Stomach (tissue), 19 donors: ENCODE data around the gene ZNF816. TPM values are rescaled to one million over a fixed set of nuclear protein-coding genes. Genes with fewer than 3 reads are reported as not detected.

ENCODE experiments used
- DNase-seq, 2 donors: peaks; one replicate each; pipeline versions ENCODE4 v3.0.0 to v3.0.0-alpha.2; 2013 to 2019
- H3K27ac ChIP-seq, 5 donors: fragments of 200-600 bp in 4 of 5; sonication (generic) in 4 of 5; one replicate each; pipeline ENCODE4 v1.5.1; 2013 to 2019; ENCODE audit warnings: mild to moderate bottlenecking in 1 of 5, moderate library complexity in 1 of 5
- H3K27me3 ChIP-seq, 3 donors: fragments of 200-600 bp; sonication (generic); one replicate each; pipeline ENCODE4 v1.5.1; 2017 to 2019; ENCODE audit warnings: mixed run types in 1 of 3
- H3K36me3 ChIP-seq, 4 donors: fragments of 200-600 bp; sonication (generic); 1 replicate in 3 of 4; 2 replicates in 1 of 4; pipeline ENCODE4 v1.5.1; 2016 to 2019
- H3K4me1 ChIP-seq, 4 donors: fragments of 200-600 bp; sonication (generic); one replicate each; pipeline ENCODE4 v1.5.1; 2016 to 2019
- H3K4me3 ChIP-seq, 4 donors: fragments of 200-600 bp; sonication (generic) in 3 of 4; one replicate each; pipeline ENCODE4 v1.5.1; 2016 to 2019; ENCODE audit warnings: mild to moderate bottlenecking in 1 of 4
- H3K9me3 ChIP-seq, 4 donors: fragments of 200-600 bp; sonication (generic); one replicate each; pipeline ENCODE4 v1.5.1; 2016 to 2019
- CTCF ChIP-seq, 7 experiments: fragments of 450-650 bp in 4 of 7; fragments of 200-600 bp in 3 of 7; sonication (generic) in 3 of 7; IDR thresholded peaks; one replicate each; pipeline ENCODE4 v1.5.1; 2016 to 2019; ENCODE audit warnings: antibody characterized with exemption in 7 of 7, control low read depth in 2 of 7, mild to moderate bottlenecking in 1 of 7
- EP300 ChIP-seq: sonication (generic); formaldehyde crosslinking; IDR thresholded peaks from one replicate; pipeline ENCODE4 v1.6.1; 2017; ENCODE audit warnings: antibody characterized with exemption
- POLR2A ChIP-seq, 4 donors: fragments of 450-650 bp; IDR thresholded peaks; one replicate each; pipeline ENCODE4 v1.6.1; 2016; ENCODE audit warnings: antibody characterized with exemption in 4 of 4, control low read depth in 2 of 4, mild to moderate bottlenecking in 1 of 4, moderate library complexity in 1 of 4
- POLR2AphosphoS5 ChIP-seq, 3 donors: sonication (generic); formaldehyde crosslinking; IDR thresholded peaks; one replicate each; pipeline ENCODE4 v1.6.1; 2016; ENCODE audit warnings: antibody characterized with exemption in 3 of 3
- WGBS, 5 donors: extraction: QIAGEN DNeasy Blood & Tissue Kit in 3 of 5; methylation state at CpG; one replicate each; pipeline versions ENCODE4 v1.1.5 to v1.1.7; 2013 to 2018; 5-methylcytosine and 5-hydroxymethylcytosine counted together
- intact Hi-C: fragments of 100-400 bp; cut with DNase I; formaldehyde crosslinking; loops from one replicate; pipeline ENCODE4 v1.15.1; 2023; ENCODE audit warnings: low total_unique reads
- long read RNA-seq, 10 donors: transcript quantifications; one replicate each; lab custom pipeline, GENCODE V29; 2026
- polyA plus RNA-seq, 3 donors: library from polyadenylated mRNA; stranded (reverse); fragments of 200-250 nt; gene quantifications; one replicate each; pipeline ENCODE4 v1.2.3, GENCODE V29; 2013
- total RNA-seq, 5 donors: library from RNA; depleted of rRNA; stranded (reverse); fragments of >200 nt; gene quantifications; one replicate each; pipeline versions ENCODE4 v1.1.0 to v1.2.3, GENCODE V29; 2014 to 2016
- donor health status: healthy with polysubstance abuse.
- donor health status: Bipolar disorder and iron deficiency.
- donor health status: healthy.

Gene ZNF816
- total RNA-seq (10 to 100 TPM in 4 of 5 donors, 1 to 10 TPM in 1; 2.9 to 41.4 (median 16.9) TPM), polyA plus RNA-seq (1 to 10 TPM; 3.2 to 4.0 (median 3.8) TPM)
- long read RNA-seq, donor 1, partial matches to known transcripts = 0 of 4 reads
- long read RNA-seq, donor 1, other reads (novel, unspliced or antisense) = 0 of 4 reads
- long read RNA-seq, donor 2, partial matches to known transcripts = 0 of 5 reads
- long read RNA-seq, donor 2, other reads (novel, unspliced or antisense) = 0 of 5 reads
- long read RNA-seq, donor 3, partial matches to known transcripts = 0 of 2 reads
- long read RNA-seq, donor 3, other reads (novel, unspliced or antisense) = 0 of 2 reads
- long read RNA-seq, donor 4 = 0 reads
- long read RNA-seq, donor 5, partial matches to known transcripts = 0 of 6 reads
- long read RNA-seq, donor 5, other reads (novel, unspliced or antisense) = 0 of 6 reads
- long read RNA-seq, donor 6, partial matches to known transcripts = 0 of 6 reads
- long read RNA-seq, donor 6, other reads (novel, unspliced or antisense) = 0 of 6 reads
- long read RNA-seq, donor 7, partial matches to known transcripts = 0 of 1 reads
- long read RNA-seq, donor 7, other reads (novel, unspliced or antisense) = 0 of 1 reads
- long read RNA-seq, donor 8, partial matches to known transcripts = 0 of 3 reads
- long read RNA-seq, donor 8, other reads (novel, unspliced or antisense) = 0 of 3 reads
- long read RNA-seq, donor 9, partial matches to known transcripts = 0 of 1 reads
- long read RNA-seq, donor 9, other reads (novel, unspliced or antisense) = 0 of 1 reads
- long read RNA-seq, donor 10, partial matches to known transcripts = 0 of 1 reads
- long read RNA-seq, donor 10, other reads (novel, unspliced or antisense) = 0 of 1 reads

- peaks cover 10 to 40% (median 31%) of the 10 kb centered on the region in 4 donors for H3K9me3 ChIP-seq
- no peak for TF ChIP-seq EP300
- no peak for TF ChIP-seq CTCF (IDR thresholded peaks at IDR 0.05)
- peak in 1 of 4 donors; percentile 44 for TF ChIP-seq POLR2A (IDR thresholded peaks at IDR 0.05)
- TF ChIP-seq POLR2AphosphoS5 (IDR thresholded peaks at IDR 0.05) = peak; percentile 19 to 89 (median 86)
- intact Hi-C loops = no loop called here
- H3K4me3 ChIP-seq = peak within 1 kb of the TSS; percentile 62 to 80 (median 73)
- peaks cover 7 to 25% (median 20%) of the 10 kb centered on the region in 4 donors for H3K4me1 ChIP-seq
- H3K27ac ChIP-seq = peak within 1 kb of the TSS; percentile 85 to 90 (median 87)
- DNase-seq = peak; percentile 99 to 100
- no peaks in the 10 kb centered on the region for H3K27me3 ChIP-seq
- 0 to 1% (median 1%) methylated on average over 45 to 55 of the region's 55 CpGs for WGBS, 5 donors
- H3K36me3 ChIP-seq = peaks cover 13 to 32% (median 27%) of the 10 kb centered on the region in 4 donors
Observed at GRCh38 chr19:52962394-52963246, at the start of gene ZNF816. ZNF816 (minus strand) TSS chr19:52962881; CDS start chr19:52956089, 6,792 bp downstream.

DNA sequence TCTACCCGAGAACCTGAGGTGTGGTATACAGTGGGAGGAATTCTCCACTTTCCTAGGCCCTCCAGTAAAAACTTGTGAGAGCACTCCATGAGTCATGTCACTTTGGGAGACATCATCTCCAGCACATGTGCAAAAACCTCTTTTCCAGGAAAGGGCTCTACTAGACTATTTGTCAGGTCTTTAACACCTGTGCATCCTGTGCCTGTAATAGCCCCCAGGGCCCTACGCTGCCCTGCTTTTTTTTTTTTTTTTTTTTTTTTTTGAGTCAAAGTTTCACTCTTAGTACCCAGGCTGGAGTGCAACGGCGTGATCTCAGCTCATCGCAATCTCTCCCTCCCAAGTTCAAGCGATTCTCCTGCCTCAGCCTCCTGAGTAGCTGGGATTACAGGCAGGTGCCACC lies 49.3 kb upstream of the ZNF816 start:
- Histone ChIP-seq H3K27me3 (peaks cover 0 to 9% (median 0%) of the 10 kb centered on the region in 3 donors), H3K27ac (no peak overlapping the region), H3K36me3 (no peaks in the 10 kb centered on the region), H3K4me3 (no peak overlapping the region), H3K4me1 (no peaks in the 10 kb centered on the region), H3K9me3 (peaks cover 0 to 58% (median 9%) of the 10 kb centered on the region in 4 donors)
- intact Hi-C loops = no loop called here
- TF ChIP-seq POLR2A (IDR thresholded peaks at IDR 0.05) (no peak), CTCF (IDR thresholded peaks at IDR 0.05) (no peak), EP300 (no peak), POLR2AphosphoS5 (IDR thresholded peaks at IDR 0.05) (no peak)
- no peak for DNase-seq
- WGBS, 5 donors = 82 to 94% (median 92%) methylated on average over 6 of the region's 6 CpGs

DNA sequence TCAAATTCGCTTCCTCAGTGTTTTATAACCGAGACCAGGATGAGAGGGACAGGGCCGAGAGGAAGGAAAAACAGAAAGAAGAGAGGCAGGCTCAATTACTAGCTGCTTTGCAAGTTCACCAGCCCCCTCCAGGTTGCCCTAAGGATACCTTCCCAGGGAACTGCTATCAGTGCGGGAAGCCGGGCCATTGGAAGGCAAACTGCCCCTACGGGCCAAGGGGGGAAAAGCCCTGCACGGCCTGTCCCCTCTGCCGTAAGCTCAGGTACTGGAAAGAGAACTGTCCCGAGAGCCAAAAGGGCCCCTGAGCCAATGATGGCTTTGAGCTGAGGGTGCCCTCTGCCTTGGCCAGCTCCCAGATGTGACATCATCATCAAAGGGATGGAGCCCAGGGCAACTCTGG lies 47.8 kb upstream of the ZNF816 start:
- TF ChIP-seq POLR2AphosphoS5 (IDR thresholded peaks at IDR 0.05) = no peak
- TF ChIP-seq EP300 = no peak
- H3K27ac ChIP-seq = no peak overlapping the region
- H3K9me3 ChIP-seq = peaks cover 0 to 43% (median 3%) of the 10 kb centered on the region in 4 donors
- H3K4me1 ChIP-seq = no peaks in the 10 kb centered on the region
- no peak for DNase-seq
- 41 to 56% (median 50%) methylated on average over 9 of the region's 9 CpGs for WGBS, 5 donors
- peaks cover 0 to 9% (median 0%) of the 10 kb centered on the region in 3 donors for H3K27me3 ChIP-seq
- intact Hi-C loops = no loop called here
- H3K4me3 ChIP-seq = no peak overlapping the region
- H3K36me3 ChIP-seq = no peaks in the 10 kb centered on the region

DNA sequence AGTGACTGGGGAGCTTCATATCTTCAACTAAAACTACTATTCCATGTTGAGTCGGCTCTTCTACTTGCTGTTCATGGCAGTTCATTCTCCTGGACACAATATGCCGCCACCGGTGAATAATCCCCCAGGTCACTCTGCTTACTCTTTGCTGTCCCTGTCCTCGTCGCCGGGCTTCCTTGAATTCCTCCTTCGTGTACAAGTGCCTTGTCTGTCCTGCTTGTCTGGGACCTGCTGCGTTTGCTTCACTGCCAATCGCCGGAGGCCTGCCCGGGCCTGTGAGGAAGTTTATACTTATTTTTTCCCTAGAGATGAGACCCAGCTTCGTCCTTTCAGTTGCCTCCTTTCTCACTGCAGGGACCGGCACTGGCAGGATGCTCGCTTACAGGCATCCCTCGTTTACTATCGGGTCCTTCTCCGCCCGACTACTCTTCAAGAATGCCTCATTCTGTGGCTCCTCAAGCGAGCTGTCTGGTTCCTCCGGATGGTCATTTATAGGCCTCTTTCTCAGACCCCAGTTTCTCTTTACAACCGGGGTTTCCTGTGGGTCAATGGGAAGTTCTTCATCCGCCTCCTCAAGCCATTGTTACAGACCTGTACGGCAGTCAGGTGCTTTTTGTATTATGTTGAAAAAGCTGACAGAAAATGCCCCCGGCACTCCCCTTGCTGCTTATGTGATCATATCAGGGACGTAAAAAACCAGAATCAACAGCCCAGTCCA lies 45.5 kb upstream of the ZNF816 start:
- no peaks in the 10 kb centered on the region for H3K36me3 ChIP-seq
- DNase-seq = no peak
- H3K4me1 ChIP-seq = no peaks in the 10 kb centered on the region
- intact Hi-C loops = no loop called here
- H3K9me3 ChIP-seq = peaks cover 0 to 53% (median 3%) of the 10 kb centered on the region in 4 donors
- no peak for TF ChIP-seq EP300
- TF ChIP-seq POLR2A (IDR thresholded peaks at IDR 0.05) = no peak
- no peak for TF ChIP-seq CTCF (IDR thresholded peaks at IDR 0.05)
- TF ChIP-seq POLR2AphosphoS5 (IDR thresholded peaks at IDR 0.05) = no peak
- H3K4me3 ChIP-seq = no peak overlapping the region
- H3K27me3 ChIP-seq = peaks cover 0 to 9% (median 0%) of the 10 kb centered on the region in 3 donors
- no peak overlapping the region for H3K27ac ChIP-seq
- WGBS, 5 donors = 83 to 89% (median 85%) methylated on average over 25 of the region's 25 CpGs
